A673 (cell line): ENCODE results near the gene FAM43B. TPM values are rescaled to one million over a fixed set of nuclear protein-coding genes. Genes with fewer than 3 reads are reported as not detected.

Experiments
- BruUV-seq: library from RNA; stranded (reverse); fragments of 400-500 nt; replicated peaks from 2 replicates; lab custom pipeline; 2021; lab: Mats Ljungman, UMichigan
- CTCF ChIA-PET: fragments of 300-600 bp; sonication (Branson Sonifier 250); formaldehyde crosslinking; loops from one replicate; lab custom pipeline; 2022; ENCODE audit warnings: antibody characterized with exemption; lab: Charles Lee
- POLR2A ChIA-PET: fragments of 300-600 bp; sonication (Branson Sonifier 250); formaldehyde crosslinking; loops from one replicate; lab custom pipeline; 2022; ENCODE audit warnings: antibody characterized with exemption; ENCODE audit not compliant: low non-redundant PET; lab: Charles Lee
- DNase-seq: peaks from one replicate; pipeline ENCODE4 v3.0.0-alpha.2; 2015; ENCODE audit warnings: low spot score
- H3K27ac ChIP-seq: fragments of 200-600 bp; sonication (generic); 2 replicates; pipeline ENCODE4 v1.5.1; 2016; ENCODE audit warnings: mixed run types, low read depth, mild to moderate bottlenecking, mixed read lengths, antibody characterized with exemption, low read length; ENCODE audit not compliant: poor library complexity, severe bottlenecking
- H3K27me3 ChIP-seq: fragments of 200-600 bp; sonication (generic); replicated peaks from 2 replicates; pipeline ENCODE4 v1.6.1; 2017; ENCODE audit warnings: mixed run types, low read depth, mild to moderate bottlenecking, mixed read lengths, antibody characterized with exemption, low read length; ENCODE audit not compliant: insufficient read depth, poor library complexity
- H3K36me3 ChIP-seq: fragments of 200-600 bp; sonication (generic); 2 replicates; pipeline ENCODE4 v1.6.1; 2016; ENCODE audit warnings: mixed run types, mild to moderate bottlenecking, mixed read lengths, antibody characterized with exemption, low read length; ENCODE audit not compliant: insufficient read depth, poor library complexity, severe bottlenecking
- H3K4me1 ChIP-seq: fragments of 200-600 bp; sonication (generic); 2 replicates; pipeline ENCODE4 v1.6.1; 2017; ENCODE audit warnings: mixed run types, mild to moderate bottlenecking, mixed read lengths, antibody characterized with exemption, low read length; ENCODE audit not compliant: insufficient read depth, poor library complexity, severe bottlenecking
- H3K4me3 ChIP-seq: fragments of 200-600 bp; sonication (generic); 2 replicates; pipeline ENCODE4 v1.5.1; 2016; ENCODE audit warnings: low read depth, mixed run types, mild to moderate bottlenecking, mixed read lengths, low read length; ENCODE audit not compliant: poor library complexity, severe bottlenecking
- H3K9me3 ChIP-seq: fragments of 200-600 bp; sonication (generic); 2 replicates; pipeline ENCODE4 v1.6.1; 2016; ENCODE audit warnings: mixed run types, low read depth, mild to moderate bottlenecking, mixed read lengths, antibody characterized with exemption, low read length; ENCODE audit not compliant: poor library complexity, severe bottlenecking
- EZH2 ChIP-seq: fragments of 200-600 bp; sonication (generic); IDR thresholded peaks from 2 replicates; pipeline ENCODE4 v1.6.1; 2017; ENCODE audit warnings: borderline replicate concordance, low read depth, mild to moderate bottlenecking, mixed read lengths, antibody characterized with exemption, low read length; ENCODE audit not compliant: poor library complexity, severe bottlenecking
- intact Hi-C: fragments of 100-400 bp; cut with micrococcal nuclease; formaldehyde crosslinking; loops from one replicate; pipeline ENCODE4 v1.10.0; 2022; ENCODE audit not compliant: unreplicated experiment
- total RNA-seq: library from RNA; stranded (reverse); gene quantifications from 2 replicates; pipeline ENCODE4 v1.2.3, GENCODE V29; 2021
- TF ChIP-seq, protein P1 (sequence below): fragments of 300-800, 200-600 bp; sonication (generic); conservative IDR thresholded peaks from 2 replicates; pipeline ENCODE4 v1.5.1; 2017; ENCODE audit warnings: low read depth, mild to moderate bottlenecking, antibody characterized with exemption, low read length, moderate library complexity, mixed read lengths

FAM43B gene
- total RNA-seq, 1 experiment from 2014 or later = not detected

DNA sequence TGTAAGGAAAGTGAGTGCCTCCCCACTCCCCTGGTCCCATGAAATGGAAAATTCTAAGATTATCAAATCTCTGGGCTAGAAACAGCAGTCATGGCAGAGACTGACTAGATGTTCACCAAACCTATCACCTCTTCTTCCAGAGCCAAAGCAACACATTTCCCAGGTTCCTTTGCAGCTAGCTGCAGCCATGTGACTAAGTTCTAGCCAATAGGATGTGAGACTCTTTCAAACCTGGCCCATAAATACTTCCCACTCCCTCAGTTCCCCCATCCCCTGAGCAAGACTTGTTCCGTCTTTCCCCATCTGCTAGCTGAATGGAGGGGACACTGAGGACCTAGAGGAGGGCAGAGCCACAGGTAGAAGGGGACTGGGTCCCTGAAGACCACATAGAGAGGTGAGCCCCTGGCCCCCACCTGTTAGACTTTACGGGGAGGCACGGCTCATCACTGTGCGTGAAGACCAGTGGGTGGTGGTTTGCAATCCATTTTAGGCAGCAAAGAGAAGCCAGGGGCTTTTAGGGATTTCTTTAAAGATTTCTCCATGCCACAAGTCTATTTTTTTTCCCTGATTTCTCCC lies 17.2 kb downstream of the FAM43B start:
- DNase-seq = no peak
- peaks cover 4% of the 10 kb centered on the region for H3K27me3 ChIP-seq
- no peaks in the 10 kb centered on the region for H3K4me1 ChIP-seq
- H3K27ac ChIP-seq = no peak overlapping the region
- no peaks in the 10 kb centered on the region for H3K9me3 ChIP-seq
- TF ChIP-seq, protein P1, sequence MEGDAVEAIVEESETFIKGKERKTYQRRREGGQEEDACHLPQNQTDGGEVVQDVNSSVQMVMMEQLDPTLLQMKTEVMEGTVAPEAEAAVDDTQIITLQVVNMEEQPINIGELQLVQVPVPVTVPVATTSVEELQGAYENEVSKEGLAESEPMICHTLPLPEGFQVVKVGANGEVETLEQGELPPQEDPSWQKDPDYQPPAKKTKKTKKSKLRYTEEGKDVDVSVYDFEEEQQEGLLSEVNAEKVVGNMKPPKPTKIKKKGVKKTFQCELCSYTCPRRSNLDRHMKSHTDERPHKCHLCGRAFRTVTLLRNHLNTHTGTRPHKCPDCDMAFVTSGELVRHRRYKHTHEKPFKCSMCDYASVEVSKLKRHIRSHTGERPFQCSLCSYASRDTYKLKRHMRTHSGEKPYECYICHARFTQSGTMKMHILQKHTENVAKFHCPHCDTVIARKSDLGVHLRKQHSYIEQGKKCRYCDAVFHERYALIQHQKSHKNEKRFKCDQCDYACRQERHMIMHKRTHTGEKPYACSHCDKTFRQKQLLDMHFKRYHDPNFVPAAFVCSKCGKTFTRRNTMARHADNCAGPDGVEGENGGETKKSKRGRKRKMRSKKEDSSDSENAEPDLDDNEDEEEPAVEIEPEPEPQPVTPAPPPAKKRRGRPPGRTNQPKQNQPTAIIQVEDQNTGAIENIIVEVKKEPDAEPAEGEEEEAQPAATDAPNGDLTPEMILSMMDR = no peak
- no peak for TF ChIP-seq EZH2
- no peaks in the 10 kb centered on the region for H3K36me3 ChIP-seq
- intact Hi-C loops = no loop called here
- no peak overlapping the region for H3K4me3 ChIP-seq
- ChIA-PET POLR2A (no interaction called here), CTCF (no interaction called here)
- no TSS peak for BruUV-seq

- TF ChIP-seq, protein P1 = no peak
- TF ChIP-seq EZH2 = no peak
- CTCF ChIA-PET = no interaction called here
- intact Hi-C loops = no loop called here
- POLR2A ChIA-PET = no interaction called here
- Histone ChIP-seq H3K27ac (no peak overlapping the region), H3K4me1 (no peaks in the 10 kb centered on the region), H3K9me3 (no peaks in the 10 kb centered on the region), H3K27me3 (no peaks in the 10 kb centered on the region), H3K36me3 (no peaks in the 10 kb centered on the region), H3K4me3 (no peak overlapping the region)
- no TSS peak for BruUV-seq
- no peak for DNase-seq
These were observed 19.1 kb downstream of the FAM43B start for GRCh38 chr1:20571427-20571826.

GRCh38 chr1:20573987-20574386 lies 21.6 kb downstream of the FAM43B start:
- no peaks in the 10 kb centered on the region for H3K36me3 ChIP-seq
- H3K4me1 ChIP-seq = no peaks in the 10 kb centered on the region
- BruUV-seq = no TSS peak
- intact Hi-C loops = no loop called here
- no peaks in the 10 kb centered on the region for H3K27me3 ChIP-seq
- no peaks in the 10 kb centered on the region for H3K9me3 ChIP-seq
- H3K27ac ChIP-seq = no peak overlapping the region
- ChIA-PET CTCF (no interaction called here), POLR2A (no interaction called here)
- TF ChIP-seq, protein P1 = no peak
- no peak for TF ChIP-seq EZH2
- DNase-seq = no peak
- H3K4me3 ChIP-seq = no peak overlapping the region
